Measurements from ENCODE around the gene TPM3.

- TF ChIP-seq CTCF (IDR thresholded peaks at IDR 0.05) (no peak), POLR2AphosphoS5 (IDR thresholded peaks at IDR 0.05) (no peak), POLR2A (IDR thresholded peaks at IDR 0.05) (no peak), EP300 (IDR thresholded peaks at IDR 0.05) (no peak)
Measured at GRCh38 chr1:154222918-154223317, 31.0 kb upstream of the TPM3 start.
